GM18868 (cell line): ENCODE data around the gene EZH2.

Source experiments
- ATAC-seq: cut with Tn5 transposase; IDR thresholded peaks from one replicate; pipeline ENCODE4 v1.9.1; 2021; ENCODE audit warnings: mild to moderate bottlenecking, moderate library complexity; ENCODE audit not compliant: unreplicated experiment

EZH2 gene

DNA sequence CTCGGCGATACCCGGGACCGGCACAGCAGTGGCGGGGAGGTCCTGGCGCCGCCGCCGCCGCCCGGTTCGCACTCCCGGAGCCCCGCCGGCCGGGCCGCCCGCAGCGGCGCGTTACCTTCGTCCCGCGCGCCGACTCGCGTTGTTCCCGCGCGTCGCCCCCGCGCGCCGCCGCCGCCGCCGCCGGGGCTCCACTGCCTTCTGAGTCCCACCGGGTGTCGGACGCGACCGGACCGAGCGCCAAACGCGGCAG lies at the start of gene EZH2:
EZH2 (minus strand) TSS at position 243 of the 250 bp plus-strand sequence. CDS start 36,993 bp downstream, outside the sequence.
- ATAC-seq: no peak

DNA sequence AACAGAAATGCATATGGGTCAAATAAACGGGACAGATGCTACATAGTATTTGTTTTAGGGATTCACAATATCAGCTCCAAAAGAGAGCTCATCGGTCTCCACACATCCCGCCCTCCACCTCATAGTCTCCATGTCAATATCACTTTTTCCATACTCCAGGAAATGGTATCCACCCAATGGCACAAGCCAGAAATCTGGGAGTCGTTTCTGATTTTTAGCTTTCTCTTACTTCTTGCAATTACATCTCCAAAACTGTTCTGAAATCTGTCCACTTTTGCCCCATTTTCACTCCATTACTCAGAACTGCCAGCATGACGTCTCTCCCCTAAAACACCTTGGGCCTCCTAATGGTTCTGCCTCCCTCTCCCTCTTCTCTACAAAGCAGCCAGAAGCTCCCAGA lies 47.4 kb upstream of the EZH2 start:
- no peak for ATAC-seq

DNA sequence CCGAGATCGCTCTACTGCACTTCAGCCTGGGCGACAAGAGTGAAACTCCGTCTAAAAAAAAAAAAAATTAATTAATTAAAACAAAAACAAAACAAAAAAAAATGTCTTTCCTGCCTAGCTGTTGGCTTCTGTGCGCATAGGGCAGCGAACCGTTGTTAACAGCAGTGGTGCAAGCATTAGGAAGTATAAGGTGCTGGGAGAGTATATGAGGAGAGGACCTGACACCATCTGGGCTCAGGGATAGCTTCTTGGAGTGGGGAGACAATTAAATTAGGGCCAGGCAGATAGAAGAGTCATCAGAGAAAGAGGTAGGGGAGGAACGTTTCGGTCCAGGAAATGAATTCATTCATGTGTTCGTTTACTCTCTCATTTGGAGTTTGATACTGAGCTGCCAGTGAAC lies 46.2 kb upstream of the EZH2 start:
- no peak for ATAC-seq

- no peak for ATAC-seq
Measured at GRCh38 chr7:148929176-148929575, 45.1 kb upstream of the EZH2 start.

DNA sequence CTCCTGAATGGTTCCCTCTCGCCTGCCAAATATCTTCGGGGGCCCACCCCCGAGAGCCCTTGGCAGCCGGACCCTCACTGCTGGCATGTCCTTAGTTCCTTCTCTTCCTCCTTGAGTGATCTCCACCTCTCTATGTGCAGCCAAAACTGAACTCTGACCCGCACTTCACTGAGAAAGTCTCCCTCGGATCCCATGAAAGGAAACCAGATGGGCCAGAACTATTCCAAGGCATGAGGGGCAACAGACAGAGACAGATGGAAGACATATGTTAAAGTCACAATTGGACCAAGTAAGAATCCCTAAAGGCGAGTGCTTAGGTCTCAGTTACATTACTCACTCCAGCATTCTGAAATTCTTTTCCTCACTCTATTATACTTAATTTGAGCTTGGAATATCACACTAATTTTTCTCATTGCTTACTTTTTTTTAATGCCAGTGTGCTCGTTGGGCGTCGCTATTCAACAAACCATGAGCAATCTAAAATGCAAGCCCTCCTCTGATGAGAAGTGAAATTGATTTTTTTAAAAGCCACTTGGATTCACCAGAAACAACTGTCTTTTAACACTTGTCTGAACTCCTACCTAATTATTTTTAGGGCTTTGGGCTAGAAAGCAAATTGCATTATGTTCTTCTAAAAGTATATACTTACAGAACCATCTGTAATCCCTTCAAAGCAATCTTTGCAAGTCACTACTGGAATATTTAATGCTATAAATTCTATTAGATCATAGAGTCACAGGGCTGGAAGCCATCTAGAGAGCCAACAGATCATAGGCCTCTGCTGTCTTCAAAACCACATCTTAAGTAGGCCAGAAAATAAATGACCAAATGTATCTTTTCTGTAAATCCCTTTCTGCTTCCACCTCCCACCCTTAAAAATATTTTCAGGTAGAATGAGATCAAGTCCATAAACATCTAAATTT lies 43.3 kb upstream of the EZH2 start:
- peak; percentile 14 for ATAC-seq

DNA sequence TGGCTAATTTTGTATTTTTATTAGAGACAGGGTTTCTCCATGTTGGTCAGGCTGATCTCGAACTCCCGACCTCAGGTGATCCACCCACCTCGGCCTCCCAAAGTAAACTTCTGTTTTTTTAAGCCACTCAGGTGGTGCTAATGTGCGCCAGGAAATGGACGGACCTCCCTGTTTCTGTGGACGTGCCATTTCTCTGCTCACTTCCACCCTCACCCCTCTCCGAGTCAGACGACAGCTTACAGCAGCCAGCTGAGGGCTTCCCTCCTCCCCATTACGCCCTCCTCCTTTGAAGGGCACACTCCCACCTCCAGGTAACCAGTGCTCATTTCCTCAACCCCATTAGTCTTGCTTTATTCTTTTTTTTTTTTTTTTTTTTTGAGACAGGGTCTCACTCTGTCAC lies 41.7 kb upstream of the EZH2 start:
- ATAC-seq: no peak

DNA sequence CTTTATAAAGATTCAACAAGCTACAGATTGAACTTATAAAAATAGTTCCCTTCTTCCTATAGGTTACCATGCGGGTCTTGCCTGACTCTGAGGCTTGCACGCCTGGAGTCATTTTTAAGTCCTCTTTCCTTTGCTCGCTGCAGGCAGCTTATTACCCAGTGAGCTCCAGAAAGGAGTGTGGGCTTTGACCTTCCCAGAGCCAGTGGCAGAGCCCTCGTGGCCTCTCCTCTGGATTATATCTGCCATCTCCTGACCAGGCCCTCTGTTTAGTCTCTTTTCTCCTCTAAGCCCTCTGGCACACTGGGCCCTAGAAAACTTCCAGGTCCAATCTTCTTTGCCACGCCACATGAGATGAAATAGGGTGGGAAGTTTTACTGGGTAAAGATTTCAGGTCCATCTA lies 39.9 kb upstream of the EZH2 start:
- ATAC-seq: no peak

DNA sequence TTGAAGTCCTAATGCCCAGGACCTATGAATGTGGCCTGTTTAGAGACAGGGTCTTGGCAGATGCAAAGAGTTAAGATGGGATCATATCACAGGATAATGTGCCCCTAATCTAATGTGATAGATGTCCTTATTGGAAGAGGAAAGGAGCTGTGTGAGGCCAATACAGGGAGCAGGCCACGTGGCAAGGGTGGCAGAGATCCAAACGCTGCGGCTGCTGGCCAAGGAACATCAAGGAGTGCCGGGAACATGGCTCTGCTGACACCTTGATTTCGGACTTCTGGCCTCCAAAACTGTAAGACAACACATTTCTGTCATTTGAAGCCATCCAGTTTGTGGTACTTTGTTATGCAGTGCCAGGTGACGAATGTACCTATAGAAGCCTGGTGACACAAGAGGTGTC lies 37.7 kb upstream of the EZH2 start:
- no peak for ATAC-seq

DNA sequence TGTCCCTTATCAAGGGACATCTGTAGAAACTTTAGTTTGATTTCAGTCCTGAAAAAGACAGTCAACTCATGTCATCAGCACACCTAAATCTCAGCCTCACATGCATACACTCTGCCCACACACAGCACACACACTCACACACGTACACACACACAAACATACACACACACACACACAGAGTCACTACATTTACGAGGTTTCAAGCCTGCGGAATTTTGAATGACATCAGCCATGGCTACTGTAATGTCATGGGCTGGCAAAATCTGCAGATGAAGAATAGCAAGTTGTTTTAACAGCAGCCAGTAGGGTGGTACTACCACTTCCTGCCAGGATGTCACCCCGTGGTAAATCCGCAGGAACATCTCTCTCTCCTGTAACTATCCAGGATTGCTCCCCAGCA lies 37.1 kb upstream of the EZH2 start:
- ATAC-seq: no peak

DNA sequence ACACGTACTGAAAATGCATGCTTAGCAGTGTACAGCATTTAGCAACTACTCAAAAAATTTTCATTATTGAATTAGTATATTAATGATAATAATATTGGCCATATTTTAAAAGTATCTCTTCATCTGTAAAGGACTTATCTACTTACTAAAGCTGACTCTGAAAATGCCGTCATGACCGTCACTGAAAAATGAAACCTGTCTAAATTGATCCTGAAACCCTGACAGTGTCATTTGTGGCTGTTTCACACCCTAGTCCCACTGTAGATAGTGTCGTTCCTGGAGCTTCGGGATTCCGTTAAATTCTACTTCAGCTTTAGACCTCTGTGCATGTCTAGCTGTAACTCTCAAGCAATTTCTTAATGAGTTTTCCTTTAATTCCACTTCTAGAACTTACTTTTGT lies 35.8 kb upstream of the EZH2 start:
- peak; percentile 61 for ATAC-seq

DNA sequence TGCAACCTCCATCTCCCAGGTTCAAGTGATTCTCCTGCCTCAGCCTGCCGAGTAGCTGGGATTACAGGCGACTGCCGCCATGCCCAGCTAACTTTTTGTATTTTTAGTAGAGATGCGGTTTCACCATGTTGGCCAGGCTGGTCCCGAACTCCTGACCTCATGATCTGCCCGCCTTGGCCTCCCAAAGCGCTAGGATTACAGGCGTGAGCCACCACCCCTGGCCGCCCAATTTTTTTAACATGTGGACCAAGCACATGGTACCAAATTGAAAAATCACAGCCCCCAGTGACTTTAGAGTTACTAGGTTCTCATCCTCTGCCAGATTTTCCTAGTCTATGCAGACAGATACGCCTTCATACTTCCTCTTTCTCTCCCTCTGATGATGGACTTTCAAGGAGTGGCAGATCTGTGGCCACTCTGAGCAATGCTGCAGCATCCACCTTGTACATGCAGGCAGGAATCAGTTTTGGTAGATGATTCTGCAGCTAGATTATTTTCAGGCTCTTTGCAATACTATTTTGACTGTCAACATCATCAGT lies 34.0 kb upstream of the EZH2 start:
- ATAC-seq: no peak

DNA sequence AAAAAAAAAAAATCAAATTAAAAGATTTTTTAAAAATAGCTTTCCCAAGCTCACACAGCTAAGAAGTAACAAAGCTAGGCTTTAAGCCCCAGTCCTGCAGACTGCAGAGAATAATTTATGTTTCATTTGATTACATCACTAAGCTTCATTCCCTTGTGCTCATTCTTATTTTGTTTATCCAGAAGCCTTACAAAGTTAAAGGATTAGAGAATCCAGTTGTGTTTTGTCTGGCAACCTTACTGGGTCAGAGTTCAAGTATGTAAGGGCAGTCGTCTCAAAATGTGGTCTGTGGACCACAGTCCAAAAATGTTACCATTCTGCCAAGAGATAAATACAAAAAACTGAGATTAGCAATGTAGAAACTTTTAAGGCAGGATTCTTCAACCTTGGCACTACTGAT lies 32.1 kb upstream of the EZH2 start:
- no peak for ATAC-seq

DNA sequence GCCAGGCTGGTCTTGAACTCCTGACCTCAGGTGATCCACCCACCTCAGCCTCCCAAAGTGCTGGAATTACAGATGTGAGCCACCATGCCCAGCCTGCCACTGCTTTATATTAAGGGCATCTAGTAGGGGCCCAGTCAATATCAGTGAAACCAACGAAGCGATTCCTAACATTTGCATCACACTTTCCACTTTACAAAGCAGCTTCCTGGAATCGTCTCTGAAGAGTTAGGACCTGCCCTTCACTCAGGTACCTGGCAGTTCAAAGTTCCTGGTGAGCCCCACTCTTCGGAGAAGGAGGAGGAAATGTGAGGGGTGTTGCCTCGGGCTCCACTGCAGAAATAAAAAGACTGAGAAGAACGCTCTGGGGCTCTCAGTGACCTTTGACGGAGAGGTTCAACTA lies 31.1 kb upstream of the EZH2 start:
- no peak for ATAC-seq

DNA sequence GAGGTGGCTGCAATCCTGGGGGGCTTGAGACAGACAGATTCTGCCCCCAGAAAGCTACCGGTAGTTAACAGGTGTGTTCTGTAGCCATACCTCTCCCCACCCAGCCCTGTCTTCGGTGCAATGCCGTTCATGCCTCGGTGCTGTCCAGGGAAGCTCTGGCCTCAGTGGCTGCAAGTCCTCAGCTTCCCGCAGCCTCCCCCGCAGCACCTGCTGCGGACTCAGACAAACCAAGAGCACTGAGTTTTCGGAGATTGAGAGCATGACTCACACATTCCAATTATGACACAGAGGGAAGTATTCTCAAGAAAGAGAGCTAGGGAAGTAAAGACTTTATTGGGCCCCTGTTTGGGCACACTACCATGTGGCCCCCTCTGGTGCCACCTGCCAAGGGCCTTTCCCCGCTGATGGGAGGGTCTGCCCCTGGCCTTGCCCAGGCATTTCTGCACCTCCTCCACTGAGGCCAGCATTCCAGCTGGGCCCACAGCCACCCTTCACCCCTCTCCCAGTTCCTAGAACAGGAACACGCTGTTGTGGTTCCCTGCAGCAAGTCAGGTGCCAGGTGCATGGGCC lies 30.2 kb upstream of the EZH2 start:
- ATAC-seq: peak; percentile 60

DNA sequence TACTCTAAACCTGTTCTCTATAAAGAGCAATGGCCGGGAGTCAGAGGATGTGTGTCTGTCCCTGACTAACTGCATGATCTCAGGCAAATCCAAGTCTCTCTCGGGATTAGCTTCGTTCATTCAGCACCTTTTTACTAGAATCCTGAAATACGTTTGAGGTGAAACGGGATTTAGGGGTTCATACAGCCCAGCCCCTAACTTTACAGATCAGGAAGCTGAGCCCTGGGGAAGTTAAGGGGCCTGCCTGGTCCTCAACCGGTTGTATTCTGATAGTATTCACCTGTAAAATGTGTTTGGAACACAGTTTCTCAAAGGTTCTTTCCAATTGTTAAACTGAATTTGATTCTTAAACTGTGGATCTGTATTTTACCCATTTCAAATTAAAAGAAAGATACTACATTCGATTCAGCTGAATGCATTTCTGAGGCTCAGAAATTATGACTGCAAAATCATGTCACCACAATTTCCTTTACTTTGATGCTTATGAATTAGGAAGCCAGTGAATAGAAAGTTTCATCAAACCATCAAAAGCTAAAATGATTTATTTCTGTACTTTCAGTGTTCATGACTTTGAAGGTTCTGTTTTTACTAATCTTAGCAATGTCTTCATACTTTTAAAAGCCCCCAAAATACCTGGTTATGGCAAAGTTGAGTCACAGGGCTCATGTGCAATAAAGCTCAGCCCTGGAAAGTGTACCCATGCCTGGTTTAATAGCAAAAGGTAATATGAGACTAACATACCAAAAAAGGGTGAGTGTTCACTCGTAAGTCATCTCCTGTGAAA lies 28.9 kb upstream of the EZH2 start:
- ATAC-seq: peak; percentile 68

GRCh38 chr7:148912151-148912550 lies 28.1 kb upstream of the EZH2 start:
- ATAC-seq: no peak

- no peak for ATAC-seq
Measured at GRCh38 chr7:148911626-148912025, 27.5 kb upstream of the EZH2 start.

GRCh38 chr7:148909568-148909967 lies 25.5 kb upstream of the EZH2 start:
- ATAC-seq: no peak

GRCh38 chr7:148906707-148907498 lies 22.8 kb upstream of the EZH2 start:
- ATAC-seq: no peak

GRCh38 chr7:148905093-148905666 lies 21.1 kb upstream of the EZH2 start:
- ATAC-seq: no peak

DNA sequence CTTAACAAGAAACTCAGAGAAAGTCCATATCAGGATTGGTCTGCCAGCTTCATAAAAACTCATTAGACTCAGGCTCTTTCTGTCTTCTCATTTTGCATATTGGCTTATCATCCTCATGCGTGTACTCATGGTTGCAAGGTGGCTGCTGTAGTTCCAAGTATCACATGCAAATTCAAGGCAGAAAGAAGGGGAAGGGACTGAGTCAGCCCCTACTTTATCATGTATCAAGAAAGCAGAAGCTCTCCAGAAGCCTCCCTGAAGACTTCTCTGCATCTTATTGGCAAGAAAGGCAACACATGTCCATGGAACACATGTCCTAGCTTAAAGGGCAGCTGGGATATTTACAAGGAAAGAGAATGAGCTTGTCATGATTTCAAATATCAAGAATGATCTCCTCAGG lies 19.4 kb upstream of the EZH2 start:
- ATAC-seq: no peak
